SH-SY5Y (cell line): ENCODE results near the gene DNAL4.
A peak's percentile ranks its signal among the peaks of the same experiment; 100 is the strongest.

ENCODE experiments used
- GATA2 ChIP-seq: IDR thresholded peaks from 2 replicates; pipeline ENCODE4 v1.6.1; 2011; ENCODE audit warnings: mild to moderate bottlenecking, low read depth, low read length
- GATA3 ChIP-seq: IDR thresholded peaks from 2 replicates; pipeline ENCODE4 v1.6.1; 2011; ENCODE audit warnings: low read depth, mild to moderate bottlenecking, low read length, moderate library complexity

DNAL4 gene

GRCh38 chr22:38815842-38816241 lies 21.9 kb upstream of the DNAL4 start:
- no peak for TF ChIP-seq GATA3
- no peak for TF ChIP-seq GATA2

- TF ChIP-seq GATA2 (no peak), GATA3 (no peak)
Observed at GRCh38 chr22:38811241-38811640, 17.3 kb upstream of the DNAL4 start.

GRCh38 chr22:38802671-38803121 lies 8.8 kb upstream of the DNAL4 start:
- TF ChIP-seq GATA3 (no peak), GATA2 (no peak)

GRCh38 chr22:38799265-38800002 lies 5.5 kb upstream of the DNAL4 start:
- TF ChIP-seq GATA2 (no peak), GATA3 (no peak)

GRCh38 chr22:38798496-38798895 lies 4.6 kb upstream of the DNAL4 start:
- no peak for TF ChIP-seq GATA2
- TF ChIP-seq GATA3 = no peak

- no peak for TF ChIP-seq GATA3
- TF ChIP-seq GATA2 = no peak
Observed at GRCh38 chr22:38796262-38796957, 2.5 kb upstream of the DNAL4 start.

GRCh38 chr22:38795569-38795968 lies 1.6 kb upstream of the DNAL4 start:
- TF ChIP-seq GATA3 (no peak), GATA2 (no peak)

GRCh38 chr22:38793317-38793716 lies 626 bp downstream of the DNAL4 start:
- TF ChIP-seq GATA2 (no peak), GATA3 (no peak)

GRCh38 chr22:38792833-38793232 lies 1.1 kb downstream of the DNAL4 start:
- TF ChIP-seq GATA2 (no peak), GATA3 (no peak)

- TF ChIP-seq GATA2 (no peak), GATA3 (no peak)
Observed at GRCh38 chr22:38789606-38790005, 4.3 kb downstream of the DNAL4 start.

- TF ChIP-seq GATA3 (no peak), GATA2 (no peak; the same call in 1 of the 2 replicates)
Observed at GRCh38 chr22:38788846-38789245, 5.1 kb downstream of the DNAL4 start.

GRCh38 chr22:38788021-38788816 lies 5.7 kb downstream of the DNAL4 start:
- peak; percentile 37; the same call in 1 of the 2 replicates for TF ChIP-seq GATA3
- peak; percentile 63 for TF ChIP-seq GATA2

GRCh38 chr22:38786631-38787030 lies 7.3 kb downstream of the DNAL4 start:
- TF ChIP-seq GATA3 = no peak
- no peak for TF ChIP-seq GATA2

- no peak for TF ChIP-seq GATA2
- no peak for TF ChIP-seq GATA3
Observed at GRCh38 chr22:38784856-38785255, 9.1 kb downstream of the DNAL4 start.
